Measurements from ENCODE around the gene ZC3H10. TPM values are rescaled to one million over a fixed set of nuclear protein-coding genes. Genes with fewer than 3 reads are reported as not detected.
A peak's percentile ranks its signal among the peaks of the same experiment; 100 is the strongest.

Gene ZC3H10
- total RNA-seq, 1 donor from 2014 or later, result 4.5 TPM

GRCh38 chr12:56120158-56120846, 2.2 kb downstream of the ZC3H10 start:
- DNase-seq (ENCODE audit: low read depth), result peak; percentile 75
- TF ChIP-seq CTCF (IDR thresholded peaks at IDR 0.05; ENCODE audit: insufficient read depth, low read length, severe bottlenecking), result no peak

GRCh38 chr12:56121204-56121870, 3.3 kb downstream of the ZC3H10 start:
- TF ChIP-seq CTCF (IDR thresholded peaks at IDR 0.05; ENCODE audit: insufficient read depth, low read length, severe bottlenecking), result no peak
- DNase-seq (ENCODE audit: low read depth), result no peak
- no peak for FAIRE-seq
- Histone ChIP-seq H3K36me3 (ENCODE audit: control insufficient read depth, insufficient read depth, low read length) (peaks cover 13% of the 10 kb centered on the region), H3K4me3 (ENCODE audit: low read depth, low read length) (no peak overlapping the region), H3K27me3 (ENCODE audit: control insufficient read depth, insufficient read depth, low read length) (no peaks in the 10 kb centered on the region)

More at GRCh38 chr12:56120158-56120846, 2.2 kb downstream of the ZC3H10 start:
- H3K4me3 ChIP-seq (ENCODE audit: low read depth, low read length), result no peak overlapping the region
- no peak for FAIRE-seq
- no peaks in the 10 kb centered on the region for H3K27me3 ChIP-seq (ENCODE audit: control insufficient read depth, insufficient read depth, low read length)
- peaks cover 13% of the 10 kb centered on the region for H3K36me3 ChIP-seq (ENCODE audit: control insufficient read depth, insufficient read depth, low read length)

- Histone ChIP-seq H3K27me3 (ENCODE audit: control insufficient read depth, insufficient read depth, low read length) (no peaks in the 10 kb centered on the region), H3K4me3 (ENCODE audit: low read depth, low read length) (no peak overlapping the region), H3K36me3 (ENCODE audit: control insufficient read depth, insufficient read depth, low read length) (peaks cover 12% of the 10 kb centered on the region)
- FAIRE-seq (no peak), DNase-seq (ENCODE audit: low read depth) (no peak)
- TF ChIP-seq CTCF (IDR thresholded peaks at IDR 0.05; ENCODE audit: insufficient read depth, low read length, severe bottlenecking), result no peak
Measured at GRCh38 chr12:56122637-56123036, 4.6 kb downstream of the ZC3H10 start.

- DNase-seq (ENCODE audit: low read depth), result no peak
- no peak for FAIRE-seq
- no peak for TF ChIP-seq CTCF (IDR thresholded peaks at IDR 0.05; ENCODE audit: insufficient read depth, low read length, severe bottlenecking)
Measured at GRCh38 chr12:56124133-56124532, 6.1 kb downstream of the ZC3H10 start.

GRCh38 chr12:56126732-56127239, 8.7 kb downstream of the ZC3H10 start:
- no peak overlapping the region for H3K4me3 ChIP-seq (ENCODE audit: low read depth, low read length)
- no peak for FAIRE-seq
- H3K27me3 ChIP-seq (ENCODE audit: control insufficient read depth, insufficient read depth, low read length), result no peaks in the 10 kb centered on the region
- H3K36me3 ChIP-seq (ENCODE audit: control insufficient read depth, insufficient read depth, low read length), result peaks cover 8% of the 10 kb centered on the region
- DNase-seq (ENCODE audit: low read depth), result no peak
- no peak for TF ChIP-seq CTCF (IDR thresholded peaks at IDR 0.05; ENCODE audit: insufficient read depth, low read length, severe bottlenecking)

More at GRCh38 chr12:56124133-56124532, 6.1 kb downstream of the ZC3H10 start:
- Histone ChIP-seq H3K36me3 (ENCODE audit: control insufficient read depth, insufficient read depth, low read length) (peaks cover 10% of the 10 kb centered on the region), H3K4me3 (ENCODE audit: low read depth, low read length) (no peak overlapping the region), H3K27me3 (ENCODE audit: control insufficient read depth, insufficient read depth, low read length) (no peaks in the 10 kb centered on the region)

Measured in bronchial epithelial cell (primary cell).